ENCODE results near the gene OR2K2. TPM values are rescaled to one million over a fixed set of nuclear protein-coding genes. Genes with fewer than 3 reads are reported as not detected.
"Not testable (repeated sequence)": the region's sequence is repeated elsewhere in the genome, so short reads cannot be mapped to it uniquely, and the experiment has no call there.

OR2K2 gene, protein sequence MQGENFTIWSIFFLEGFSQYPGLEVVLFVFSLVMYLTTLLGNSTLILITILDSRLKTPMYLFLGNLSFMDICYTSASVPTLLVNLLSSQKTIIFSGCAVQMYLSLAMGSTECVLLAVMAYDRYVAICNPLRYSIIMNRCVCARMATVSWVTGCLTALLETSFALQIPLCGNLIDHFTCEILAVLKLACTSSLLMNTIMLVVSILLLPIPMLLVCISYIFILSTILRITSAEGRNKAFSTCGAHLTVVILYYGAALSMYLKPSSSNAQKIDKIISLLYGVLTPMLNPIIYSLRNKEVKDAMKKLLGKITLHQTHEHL
- polyA plus RNA-seq (ENCODE audit: insufficient read length) = not detected
- long read RNA-seq, donor 1 = 0 reads
- long read RNA-seq, donor 2 = 0 reads
- long read RNA-seq, donor 3 = 0 reads
- long read RNA-seq, donor 4 = 0 reads
- long read RNA-seq, donor 5 = 0 reads
- long read RNA-seq, donor 6 = 0 reads
- long read RNA-seq, donor 7 = 0 reads
- long read RNA-seq, donor 8 = 0 reads

DNA sequence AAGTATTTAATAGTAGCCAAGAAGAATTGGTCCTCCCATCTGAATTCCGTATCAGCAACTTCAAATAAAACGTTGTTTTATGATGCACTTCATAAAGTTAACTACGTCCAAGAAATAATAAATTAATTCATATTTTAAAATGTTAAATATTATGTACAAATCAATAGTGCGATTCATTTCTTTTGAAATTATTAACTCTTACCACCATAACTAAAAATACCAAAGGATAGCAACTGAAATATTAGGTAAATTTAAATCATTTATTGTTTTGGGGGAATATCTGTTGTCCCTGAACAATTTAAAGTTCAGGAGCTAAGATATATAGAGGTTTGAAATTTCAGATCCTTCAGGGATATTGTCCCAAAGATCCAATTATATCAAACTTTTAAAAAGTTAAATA is at the start of gene OR2K2:
Gene OR2K2 (minus strand): TSS at position 101 of the 400 bp plus-strand sequence. CDS start 1,791 bp downstream, outside the sequence.
- no peak for DNase-seq

DNA sequence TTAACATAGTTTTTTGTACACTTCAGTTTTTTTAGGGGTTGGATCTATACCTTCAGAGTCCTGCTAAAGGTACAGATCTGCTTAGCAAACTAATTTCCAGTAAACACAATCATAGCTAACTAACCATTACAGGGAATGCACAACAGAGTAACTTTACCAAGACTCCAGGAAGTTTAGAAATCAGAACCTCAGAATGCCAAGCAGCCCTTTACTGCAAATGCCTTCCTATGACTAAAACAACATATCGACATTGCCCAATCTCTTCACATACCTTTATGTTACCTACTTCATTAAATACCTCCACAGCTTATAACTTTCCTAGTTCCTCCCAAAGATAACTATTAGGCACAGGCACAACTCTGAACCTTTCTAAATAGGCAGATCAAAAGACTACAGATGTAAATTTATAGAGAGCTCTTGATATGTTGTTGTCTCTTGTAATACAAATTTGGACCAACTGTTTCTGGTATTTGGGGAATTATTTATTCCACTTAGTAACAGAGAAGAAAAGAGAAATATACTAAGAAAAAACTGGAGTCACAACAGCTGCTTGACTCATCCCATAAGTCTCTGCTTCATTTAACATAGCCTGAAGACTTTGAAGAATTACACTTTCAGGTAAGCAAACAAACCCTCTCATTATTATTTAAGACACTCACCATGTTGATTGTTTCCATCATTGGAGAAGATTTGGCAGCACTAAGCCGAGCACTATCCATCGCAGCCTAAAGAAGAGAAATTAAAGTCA is 46.0 kb upstream of the OR2K2 start:
- DNase-seq = no peak

DNA sequence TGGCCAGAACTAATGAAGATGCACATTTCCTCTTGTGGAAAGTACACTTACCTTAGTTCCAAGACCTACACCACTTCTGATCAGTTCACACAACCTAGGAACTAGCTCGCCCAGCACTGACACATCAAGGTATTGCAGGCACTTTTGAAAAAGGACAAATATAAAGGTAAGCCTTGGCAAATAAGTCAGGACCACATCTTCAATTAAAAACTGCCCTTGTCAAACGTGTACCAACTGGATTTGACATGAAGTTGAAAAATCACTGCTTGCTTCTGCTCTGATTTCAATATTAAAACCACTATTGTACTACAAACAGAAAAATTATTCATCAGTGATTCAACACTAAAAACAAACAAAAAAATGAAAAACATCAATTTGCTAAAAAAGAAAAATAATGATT is 45.0 kb upstream of the OR2K2 start:
- DNase-seq = no peak

DNA sequence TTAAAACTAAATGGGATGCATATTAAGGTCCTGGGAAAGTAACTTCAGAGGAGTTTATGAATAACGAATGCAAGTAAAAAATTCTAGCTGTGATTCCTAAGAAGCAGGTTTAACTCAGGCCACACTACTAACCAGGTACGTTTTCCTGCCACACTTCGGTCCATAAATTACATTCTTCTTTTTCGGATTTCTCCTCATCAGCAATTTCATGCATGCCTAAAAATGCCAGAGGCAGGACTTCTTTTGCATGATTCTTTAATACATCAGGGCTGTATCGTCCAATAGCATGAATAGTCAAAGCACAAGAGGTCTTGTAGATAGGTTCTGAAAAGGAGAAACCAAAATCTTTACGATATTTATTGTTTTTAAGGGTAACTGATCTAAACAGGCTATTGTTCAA is 42.3 kb upstream of the OR2K2 start:
- no peak for DNase-seq

DNA sequence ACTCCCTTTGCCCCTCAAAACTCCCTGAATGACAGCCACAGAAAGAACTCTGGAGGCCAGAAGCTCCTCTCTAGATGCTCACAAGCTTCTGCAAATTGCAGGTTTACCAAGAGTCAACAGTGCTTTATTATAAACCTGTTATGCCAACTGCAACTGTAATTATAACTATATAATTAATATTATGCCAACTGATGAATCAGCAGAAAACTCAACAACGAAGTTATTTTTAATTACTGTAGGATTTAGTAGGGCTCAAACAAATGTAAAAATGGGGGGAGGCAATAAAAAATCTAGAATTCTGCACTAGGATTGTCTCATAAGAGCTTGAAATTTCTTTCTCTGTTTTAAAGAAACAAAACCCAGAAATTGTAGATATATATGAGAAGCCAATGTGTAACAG is 37.0 kb upstream of the OR2K2 start:
- DNase-seq = no peak

DNA sequence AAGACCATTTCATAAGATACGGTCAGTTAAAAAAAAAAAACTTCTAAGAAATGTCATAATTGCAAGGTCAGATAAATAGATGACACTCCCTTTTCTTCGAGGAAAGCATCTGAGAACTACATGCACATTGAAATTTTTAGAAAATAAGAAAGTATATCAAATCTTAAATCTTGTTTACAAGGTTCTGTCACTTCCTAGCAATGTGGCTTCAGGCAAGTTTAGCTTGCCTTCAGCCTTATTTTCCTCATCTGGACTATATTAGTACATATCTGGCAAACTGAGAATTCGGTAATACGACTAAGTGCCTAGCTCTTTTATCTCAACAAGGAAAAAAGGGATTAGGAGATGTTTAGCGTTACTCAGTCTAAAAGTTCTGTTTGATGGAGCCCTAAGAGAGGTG is 32.5 kb upstream of the OR2K2 start:
- no peak for DNase-seq

DNA sequence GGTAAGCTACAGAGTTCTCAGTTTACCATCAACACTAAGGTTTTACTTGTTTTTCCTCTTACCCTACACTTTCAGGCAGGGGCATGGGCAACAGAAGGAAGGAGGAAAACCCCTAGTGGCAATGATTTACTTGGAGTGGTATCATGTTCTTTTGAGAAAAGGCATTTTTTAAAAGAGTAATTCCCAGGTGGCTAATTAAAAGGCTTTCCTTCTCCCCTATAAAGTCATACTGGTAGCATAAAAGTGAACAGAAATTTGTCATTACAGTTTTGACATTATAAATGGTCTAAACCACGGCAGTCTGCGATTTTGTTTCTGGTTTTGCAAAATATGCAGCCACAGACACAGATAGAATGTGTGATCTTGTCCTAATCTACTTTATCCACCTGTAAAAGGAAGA is 30.9 kb upstream of the OR2K2 start:
- no peak for DNase-seq

DNA sequence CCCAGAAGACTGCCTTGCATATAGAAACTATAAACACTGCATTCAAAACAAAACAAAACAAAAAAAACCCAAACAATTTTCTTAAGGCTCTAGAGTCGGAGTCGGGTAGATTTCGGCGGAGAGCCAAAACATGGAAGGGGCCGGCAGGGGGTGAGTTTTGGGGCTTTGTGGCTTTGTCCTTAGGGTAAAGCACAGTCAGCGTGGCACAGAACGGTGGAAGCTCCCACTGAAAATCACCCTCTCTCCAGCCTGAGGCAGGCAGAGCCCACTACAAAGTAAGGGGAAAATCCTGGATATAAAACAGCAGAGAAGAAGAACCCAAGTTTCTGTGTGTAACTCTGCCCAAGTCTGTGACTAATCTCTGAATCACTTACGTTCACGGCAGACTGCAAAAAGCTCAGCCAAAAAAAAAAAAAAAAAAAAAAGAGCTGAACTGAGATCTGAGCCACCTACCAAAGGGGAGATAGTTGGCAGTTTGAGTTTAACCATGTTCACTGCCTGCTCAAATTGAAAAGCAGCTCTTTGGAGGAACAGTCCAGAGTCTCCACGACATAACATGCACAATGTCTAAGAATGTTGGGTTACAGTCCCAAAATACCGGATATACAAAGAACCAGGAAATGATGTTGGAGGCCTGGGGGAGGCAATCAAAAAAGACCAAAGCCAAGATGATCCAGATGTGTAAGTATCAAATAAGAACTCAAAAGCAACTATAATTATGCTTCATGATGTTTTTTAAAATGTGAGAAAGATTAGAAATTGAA is 26.6 kb upstream of the OR2K2 start:
- DNase-seq = no peak

DNA sequence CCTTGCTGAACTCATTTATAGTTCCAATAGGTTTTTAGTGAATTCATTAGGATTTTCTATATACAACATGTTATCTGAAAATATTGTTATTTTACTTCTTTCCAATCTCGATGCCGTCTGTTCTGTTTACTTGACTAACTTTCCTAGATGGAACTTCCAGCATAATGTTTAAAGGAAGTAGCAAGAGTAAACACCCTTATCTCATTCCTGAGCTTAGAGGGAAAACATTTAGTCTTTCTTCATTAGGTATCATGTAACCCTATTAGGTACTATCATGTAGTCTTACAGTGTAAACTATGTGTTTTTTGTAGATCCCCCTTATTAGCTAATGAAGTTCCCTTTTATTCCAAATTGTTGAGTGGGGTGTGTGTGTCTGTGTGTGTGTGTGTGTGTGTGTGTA is 22.5 kb upstream of the OR2K2 start:
- no peak for DNase-seq

DNA sequence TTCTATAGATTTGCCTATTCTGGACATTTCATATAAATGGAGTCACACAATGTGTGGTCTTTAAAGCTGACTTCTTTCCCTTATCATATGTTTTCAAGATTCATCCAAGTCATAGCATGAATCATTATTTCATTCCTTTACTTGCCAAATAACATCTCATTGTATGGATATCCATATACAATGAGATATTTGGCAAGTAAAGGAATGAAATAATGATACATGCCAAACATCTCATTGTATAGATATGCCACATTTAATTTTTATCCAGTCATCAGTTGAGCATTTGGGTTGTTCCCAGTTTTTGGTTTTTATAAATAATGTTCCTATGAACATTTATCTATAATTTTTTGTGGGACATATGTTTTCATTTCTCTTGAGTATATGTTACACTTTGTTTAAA is 20.5 kb upstream of the OR2K2 start:
- DNase-seq = no peak

DNA sequence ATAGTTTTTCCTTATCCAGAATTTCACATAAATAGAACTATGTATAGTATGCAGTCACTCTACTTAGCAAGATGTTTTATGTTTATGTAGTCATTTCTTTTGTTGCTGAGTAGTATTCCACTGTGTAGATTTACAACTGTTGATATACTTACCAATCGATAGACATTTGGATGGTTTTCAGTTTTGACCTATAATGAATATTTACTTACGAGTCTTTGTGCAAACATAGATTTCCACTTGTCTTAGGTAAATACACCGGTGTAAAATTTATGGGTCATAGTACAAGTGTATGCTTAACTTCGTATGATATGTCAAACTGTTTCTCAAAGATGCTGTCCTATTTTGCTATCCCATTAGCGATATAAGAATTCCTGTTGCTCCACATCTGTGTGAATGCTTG is 19.7 kb upstream of the OR2K2 start:
- DNase-seq = no peak

DNA sequence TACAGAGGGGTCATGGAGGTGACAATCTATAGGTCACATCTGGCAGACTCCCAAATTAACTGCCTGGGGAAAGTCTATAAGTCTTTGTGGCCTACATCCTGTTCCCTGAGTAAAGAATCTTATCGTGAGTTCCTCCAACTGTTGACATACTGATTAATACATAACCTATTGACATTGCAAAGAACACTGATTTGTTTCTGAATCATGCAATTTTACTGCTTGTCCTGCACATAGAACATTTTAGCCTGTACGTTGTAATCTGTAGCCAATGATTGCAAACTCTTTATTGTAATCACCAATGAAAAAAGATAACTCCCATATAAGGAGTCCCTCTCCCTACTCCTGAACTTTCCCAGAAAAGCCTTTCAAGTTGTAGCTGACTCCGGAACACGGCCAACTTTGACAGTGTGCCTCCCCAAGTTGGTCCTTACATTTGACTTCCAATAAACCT is 18.8 kb upstream of the OR2K2 start:
- DNase-seq = peak; percentile 3

DNA sequence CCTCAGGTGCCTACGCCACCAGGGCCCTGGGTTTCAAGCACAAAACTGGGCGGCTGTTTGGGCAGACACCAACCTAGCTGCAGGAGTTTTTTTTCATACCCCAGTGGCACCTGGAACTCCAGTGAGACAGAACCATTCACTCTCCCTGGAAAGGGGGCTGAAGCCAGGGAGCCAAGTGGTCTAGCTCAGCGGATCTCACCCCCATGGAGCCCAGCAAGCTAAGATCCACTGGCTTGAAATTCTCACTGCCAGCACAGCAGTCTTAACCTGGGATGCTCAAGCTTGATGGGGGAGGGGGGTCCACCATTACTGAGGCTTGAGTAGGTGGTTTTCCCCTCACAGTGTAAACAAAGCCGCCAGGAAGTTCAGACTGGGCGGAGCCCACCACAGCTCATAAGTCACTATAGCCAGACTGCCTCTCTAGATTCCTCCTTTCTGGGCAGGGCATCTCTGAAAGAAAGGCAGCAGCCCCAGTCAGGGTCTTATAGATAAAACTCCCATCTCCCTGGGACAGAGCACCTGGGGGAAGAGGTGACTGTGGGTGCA is 4.4 kb upstream of the OR2K2 start:
- not testable (repeated sequence) for DNase-seq

DNA sequence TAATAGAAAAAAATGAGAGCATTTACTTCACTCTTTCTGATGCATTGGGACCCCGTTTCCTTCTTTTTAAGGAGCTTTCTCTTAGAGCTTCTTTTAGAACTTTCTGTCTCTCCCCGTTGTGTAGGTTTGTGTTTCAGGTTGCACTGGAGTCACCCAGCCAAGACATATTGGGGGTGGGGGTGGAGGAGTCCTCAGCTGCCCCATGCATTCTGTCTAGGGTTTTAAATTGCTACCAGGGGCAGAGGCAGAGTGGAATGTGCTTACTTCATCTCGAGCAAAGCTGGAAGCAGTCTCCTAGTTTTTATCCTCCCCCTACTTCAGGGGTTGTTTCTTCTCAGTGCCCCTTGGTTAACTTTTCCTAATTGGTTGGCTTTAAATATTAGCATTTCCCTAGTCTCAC is 9.4 kb downstream of the OR2K2 start:
- peak; percentile 32 for DNase-seq

DNA sequence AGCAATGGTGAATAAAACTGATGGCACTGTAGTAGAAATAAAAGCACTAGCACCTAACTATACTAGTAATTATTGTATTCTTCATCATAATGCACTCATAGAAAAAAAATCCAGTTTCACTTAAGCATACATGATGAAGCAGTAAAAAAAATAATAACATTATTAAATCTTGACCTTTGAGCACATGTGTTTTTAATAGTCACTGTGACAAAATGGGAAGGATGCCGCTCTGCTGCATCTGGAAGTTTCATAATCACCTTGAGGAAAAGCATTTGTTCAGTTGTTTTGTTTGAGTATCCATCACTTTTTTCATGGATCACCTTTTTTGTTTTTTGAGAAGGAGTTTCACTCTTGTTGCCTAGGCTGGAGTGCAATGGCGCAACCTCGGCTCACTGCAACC is 13.2 kb downstream of the OR2K2 start:
- DNase-seq = no peak

DNA sequence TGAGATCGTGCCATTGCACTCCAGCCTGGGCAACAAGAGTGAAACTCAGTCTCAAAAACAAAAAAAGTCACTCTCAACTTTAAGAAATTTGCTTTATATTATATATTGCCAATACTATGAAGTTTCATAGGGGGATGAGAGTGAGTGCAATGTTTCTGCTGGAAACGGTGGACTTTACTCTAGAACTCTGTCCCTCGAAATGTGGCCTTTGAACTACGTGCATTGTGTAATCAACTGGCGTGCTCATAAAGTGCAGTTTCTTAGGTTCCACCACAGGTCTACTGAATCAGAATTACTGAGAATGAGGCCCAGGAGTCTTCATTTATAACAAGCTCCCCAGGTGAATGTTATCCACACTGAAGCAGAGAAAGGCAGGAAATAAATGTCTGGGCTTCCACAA is 24.1 kb downstream of the OR2K2 start:
- no peak for DNase-seq

DNA sequence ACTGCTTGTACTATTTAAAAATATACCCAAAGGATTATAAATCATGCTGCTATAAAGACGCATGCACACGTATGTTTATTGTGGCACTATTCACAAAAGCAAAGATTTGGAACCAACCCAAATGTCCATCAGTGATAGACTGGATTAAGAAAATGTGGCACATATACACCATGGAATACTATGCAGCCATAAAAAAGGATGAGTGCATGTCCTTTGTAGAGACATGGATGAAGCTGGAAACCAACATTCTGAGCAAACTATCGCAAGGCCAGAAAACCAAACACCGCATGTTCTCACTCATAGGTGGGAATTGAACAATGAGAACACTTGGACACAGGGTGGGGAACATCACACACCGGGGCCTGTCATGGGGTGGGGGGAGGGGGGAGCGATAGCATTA is 26.0 kb downstream of the OR2K2 start:
- not testable (repeated sequence) for DNase-seq

DNA sequence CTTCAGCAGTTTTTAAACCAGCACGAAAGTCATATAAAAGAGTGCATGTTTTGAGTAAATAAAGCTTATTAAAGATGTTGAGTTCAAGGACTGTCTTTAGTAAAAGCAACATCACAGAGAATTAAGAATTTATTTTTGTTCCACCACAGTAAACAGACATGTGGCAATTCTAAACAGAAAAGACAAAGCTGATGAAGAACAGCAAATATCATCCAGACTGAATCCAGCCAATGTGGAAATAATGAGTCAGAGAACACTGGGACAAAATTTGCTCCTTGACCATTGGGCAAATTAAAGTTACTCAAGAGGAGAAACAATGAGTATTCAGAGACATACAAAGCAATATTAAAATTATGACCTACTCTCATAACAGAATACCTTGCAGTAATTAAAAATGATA is 28.8 kb downstream of the OR2K2 start:
- no peak for DNase-seq

DNA sequence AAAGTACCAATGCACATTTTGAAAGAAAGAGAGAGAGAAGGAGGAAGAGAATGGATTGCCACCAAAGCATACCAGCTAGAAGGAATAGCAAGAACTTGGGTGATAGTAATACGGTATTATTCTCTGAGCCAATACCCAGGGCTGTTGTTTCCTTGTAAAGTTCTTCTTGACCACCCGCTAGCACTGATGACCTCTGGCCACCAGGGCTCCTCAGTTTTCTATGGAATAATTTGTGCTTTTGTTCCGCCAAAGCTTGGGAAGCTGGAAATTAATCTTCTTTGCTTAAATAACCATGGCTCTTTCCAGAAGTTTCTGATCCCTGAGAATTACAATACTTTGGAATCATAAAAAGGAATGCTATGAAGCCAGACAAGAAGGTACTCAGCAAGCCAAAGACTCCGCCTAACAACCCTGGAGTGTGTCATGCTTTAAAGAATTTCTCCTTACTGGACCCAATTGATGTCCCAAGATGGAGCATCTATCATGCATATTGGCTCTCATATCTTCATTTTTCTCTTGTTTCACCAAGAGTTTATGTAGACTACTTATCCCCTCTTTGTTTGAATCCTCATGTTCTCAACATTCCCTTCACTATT is 29.8 kb downstream of the OR2K2 start:
- DNase-seq = no peak

DNA sequence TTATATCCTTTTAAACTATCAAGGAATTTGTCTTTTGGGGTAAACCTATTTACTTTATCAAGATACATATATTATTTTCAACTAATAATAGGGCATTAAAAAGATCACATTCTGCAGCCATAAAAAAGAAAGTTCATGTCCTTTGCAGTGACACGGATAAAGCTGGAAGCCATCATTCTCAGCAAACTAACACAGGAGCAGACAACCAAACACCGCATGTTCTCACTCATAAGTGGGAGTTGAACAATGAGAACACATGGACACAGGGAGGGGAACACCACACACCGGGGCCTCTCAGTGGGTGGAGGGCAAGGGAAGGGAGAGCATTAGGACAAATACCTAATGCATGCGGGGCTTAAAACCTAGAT is 30.4 kb downstream of the OR2K2 start:
- not testable (repeated sequence) for DNase-seq

DNA sequence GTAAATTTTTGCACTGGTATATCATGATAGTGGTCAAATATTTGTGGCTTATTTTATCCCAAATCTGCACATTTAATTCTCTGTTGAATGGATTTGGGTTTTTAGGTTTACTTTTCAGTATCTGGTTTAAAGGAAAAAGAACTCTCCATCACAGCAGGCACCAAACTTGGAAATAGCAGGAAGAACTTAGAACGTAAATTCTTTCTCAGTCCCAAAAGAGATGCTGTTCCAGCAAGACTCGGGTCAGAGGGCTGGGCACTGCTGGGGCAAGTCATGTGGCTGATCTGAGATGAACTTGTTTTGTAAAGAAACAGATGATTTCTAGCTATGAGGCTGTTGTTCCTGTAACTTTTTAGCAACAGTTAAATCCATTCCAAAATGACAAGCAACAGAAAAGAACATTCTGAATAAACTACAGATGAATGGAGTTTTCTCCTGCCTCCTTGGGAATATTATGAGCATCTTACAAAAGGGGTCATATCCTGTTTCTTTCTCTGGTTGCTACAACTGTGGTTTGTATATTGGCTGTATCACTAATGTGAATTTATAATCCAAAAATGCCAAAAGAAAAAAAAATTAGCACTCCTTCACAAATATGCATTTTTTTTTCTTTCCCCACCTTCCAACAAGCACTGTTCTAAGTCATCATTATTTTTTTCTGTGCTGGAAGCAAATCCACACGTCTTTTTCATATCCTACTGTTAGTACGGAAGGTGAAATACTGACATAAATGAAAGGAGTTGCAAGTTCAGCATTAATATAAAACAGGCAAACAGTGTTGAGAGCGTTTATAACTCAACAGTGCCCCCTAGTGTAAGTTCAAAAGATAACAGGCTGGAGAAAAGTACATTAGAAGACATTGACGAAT is 31.1 kb downstream of the OR2K2 start:
- peak; percentile 80 for DNase-seq

Measured in left kidney (tissue), 8 donors.